Measurements from ENCODE around the gene QRSL1. TPM values are rescaled to one million over a fixed set of nuclear protein-coding genes. Genes with fewer than 3 reads are reported as not detected.
A peak's percentile ranks its signal among the peaks of the same experiment; 100 is the strongest.

QRSL1 gene
- total RNA-seq, 1 donor from 2014 or later: 23.0 TPM

GRCh38 chr6:106692112-106692818 is 62.9 kb downstream of the QRSL1 start:
- H3K4me3 Mint-ChIP-seq: no peak overlapping the region

GRCh38 chr6:106692819-106693208 is 63.4 kb downstream of the QRSL1 start:
- H3K27ac Mint-ChIP-seq: no peak overlapping the region
- no peaks in the 10 kb centered on the region for H3K27me3 ChIP-seq

More at GRCh38 chr6:106692112-106692818, 62.9 kb downstream of the QRSL1 start:
- Histone ChIP-seq H3K4me1 (peaks cover 8% of the 10 kb centered on the region), H2AFZ (replicated peaks) (no peak overlapping the region), H3F3A (ENCODE audit: low read depth) (peaks cover 7% of the 10 kb centered on the region), H3K9ac (no peak overlapping the region), H3K79me2 (ENCODE audit: low read depth) (no peaks in the 10 kb centered on the region), H3K4me2 (peak overlapping the region; percentile 7), H3K4me3 (no peak overlapping the region), H4K20me1 (ENCODE audit: low read depth) (no peaks in the 10 kb centered on the region), H3K9me3 (ENCODE audit: low read depth) (no peaks in the 10 kb centered on the region), H3K27ac (no peak overlapping the region), H3K27me3 (no peaks in the 10 kb centered on the region), H3K36me3 (no peaks in the 10 kb centered on the region)
- TF ChIP-seq EZH2 (IDR thresholded peaks at IDR 0.05) (no peak), EZH2phosphoT487 (IDR thresholded peaks at IDR 0.05) (no peak), CTCF (IDR thresholded peaks at IDR 0.05) (no peak)
- Mint-ChIP-seq H3K27me3 (ENCODE audit: insufficient read depth, low read depth) (peaks cover 2% of the 10 kb centered on the region), H3K27ac (no peak overlapping the region), H3K9me3 (no peaks in the 10 kb centered on the region), H3K36me3 (no peaks in the 10 kb centered on the region), H3K4me1 (peaks cover 25% of the 10 kb centered on the region)
- peak; percentile 43 for DNase-seq (ENCODE audit: low spot score)

GRCh38 chr6:106693418-106693817 is 64.0 kb downstream of the QRSL1 start:
- Mint-ChIP-seq H3K27ac (no peak overlapping the region), H3K9me3 (no peaks in the 10 kb centered on the region), H3K27me3 (ENCODE audit: insufficient read depth, low read depth) (peaks cover 1% of the 10 kb centered on the region), H3K36me3 (no peaks in the 10 kb centered on the region), H3K4me3 (no peak overlapping the region), H3K4me1 (peaks cover 25% of the 10 kb centered on the region)
- no peak overlapping the region for H3K27ac ChIP-seq
- no peak overlapping the region for H2AFZ ChIP-seq (replicated peaks)
- no peaks in the 10 kb centered on the region for H4K20me1 ChIP-seq (ENCODE audit: low read depth)
- H3K4me1 ChIP-seq: peaks cover 8% of the 10 kb centered on the region
- H3K79me2 ChIP-seq (ENCODE audit: low read depth): no peaks in the 10 kb centered on the region
- H3K4me3 ChIP-seq: no peak overlapping the region
- no peak overlapping the region for H3K4me2 ChIP-seq
- DNase-seq (ENCODE audit: low spot score): no peak
- no peak for TF ChIP-seq CTCF (IDR thresholded peaks at IDR 0.05)
- no peak for TF ChIP-seq EZH2 (IDR thresholded peaks at IDR 0.05)
- TF ChIP-seq EZH2phosphoT487 (IDR thresholded peaks at IDR 0.05): no peak
- H3K9me3 ChIP-seq (ENCODE audit: low read depth): no peaks in the 10 kb centered on the region
- no peaks in the 10 kb centered on the region for H3K36me3 ChIP-seq
- no peak overlapping the region for H3K9ac ChIP-seq
- no peaks in the 10 kb centered on the region for H3K27me3 ChIP-seq
- H3F3A ChIP-seq (ENCODE audit: low read depth): peaks cover 7% of the 10 kb centered on the region

More at GRCh38 chr6:106692819-106693208, 63.4 kb downstream of the QRSL1 start:
- Histone ChIP-seq H3K9ac (no peak overlapping the region), H3K36me3 (no peaks in the 10 kb centered on the region), H3K9me3 (ENCODE audit: low read depth) (no peaks in the 10 kb centered on the region), H3F3A (ENCODE audit: low read depth) (peaks cover 7% of the 10 kb centered on the region), H3K27ac (no peak overlapping the region), H3K79me2 (ENCODE audit: low read depth) (no peaks in the 10 kb centered on the region), H3K4me1 (peaks cover 8% of the 10 kb centered on the region), H4K20me1 (ENCODE audit: low read depth) (no peaks in the 10 kb centered on the region), H3K4me3 (no peak overlapping the region), H2AFZ (replicated peaks) (no peak overlapping the region), H3K4me2 (no peak overlapping the region)
- Mint-ChIP-seq H3K9me3 (no peaks in the 10 kb centered on the region), H3K4me3 (no peak overlapping the region), H3K4me1 (peaks cover 25% of the 10 kb centered on the region), H3K27me3 (ENCODE audit: insufficient read depth, low read depth) (peaks cover 2% of the 10 kb centered on the region), H3K36me3 (no peaks in the 10 kb centered on the region)
- TF ChIP-seq CTCF (IDR thresholded peaks at IDR 0.05) (no peak), EZH2 (IDR thresholded peaks at IDR 0.05) (no peak), EZH2phosphoT487 (IDR thresholded peaks at IDR 0.05) (no peak)
- no peak for DNase-seq (ENCODE audit: low spot score)

Measured in neural progenitor cell (in vitro differentiated cells).